Left lung (tissue), 10 donors: ENCODE results near the gene FHIT. TPM values are rescaled to one million over a fixed set of nuclear protein-coding genes. Genes with fewer than 3 reads are reported as not detected.

Experiments used
- ATAC-seq: fragments of 200-7000 bp; cut with Tn5 transposase; one replicate; pipeline ENCODE4 v1.9.1; 2020; ENCODE audit warnings: moderate library complexity
- DNase-seq, 4 donors: peaks; one replicate each; pipeline ENCODE4 v3.0.0-alpha.2; 2013 to 2020
- H3K27ac ChIP-seq, 2 donors: fragments of 200-600 bp; sonication (generic) in 1 of 2; one replicate each; pipeline versions ENCODE4 v1.5.0 to v1.8.0; 2020 to 2021
- H3K27me3 ChIP-seq, 2 donors: fragments of 200-600 bp; sonication (generic) in 1 of 2; one replicate each; pipeline versions ENCODE4 v1.5.0 to v1.8.0; 2020 to 2021
- H3K36me3 ChIP-seq, 2 donors: fragments of 200-600 bp; sonication (generic) in 1 of 2; one replicate each; pipeline versions ENCODE4 v1.5.0 to v1.8.0; 2020 to 2021
- H3K4me1 ChIP-seq, 2 donors: fragments of 200-600 bp; one replicate each; pipeline ENCODE4 v1.8.0; 2021
- H3K4me3 ChIP-seq, 2 donors: fragments of 200-600 bp; sonication (generic) in 1 of 2; one replicate each; pipeline versions ENCODE4 v1.5.0 to v1.8.0; 2020 to 2021; ENCODE audit warnings: mild to moderate bottlenecking in 1 of 2
- H3K9me3 ChIP-seq, 2 donors: fragments of 200-600 bp; sonication (generic) in 1 of 2; one replicate each; pipeline versions ENCODE4 v1.5.0 to v1.8.0; 2020 to 2021
- intact Hi-C, 2 donors: fragments of 100-400 bp; cut with DNase I; formaldehyde crosslinking; loops; one replicate each; pipeline versions ENCODE4 v1.11.2 to v1.14.2; 2022
- polyA plus RNA-seq, 6 donors: library from polyadenylated mRNA; unstranded; fragments of 120-200 nt; gene quantifications; one replicate each; pipeline ENCODE4 v1.2.1, GENCODE V29; 2013; ENCODE audit not compliant: insufficient read length in 6 of 6
- total RNA-seq, 2 donors: library from RNA; stranded (reverse); fragmentation: NEBNext Ultra II Directional; extraction: Animal tissue kit (Norgen Biotek cat#: 25700); gene quantifications; one replicate each; pipeline ENCODE4 v1.2.1, GENCODE V29; 2021
- TF ChIP-seq, protein P1 (sequence below), 2 donors: fragments of 200-600 bp; sonication (generic) in 1 of 2; IDR thresholded peaks; one replicate each; pipeline versions ENCODE4 v1.5.0 to v1.8.0; 2021; ENCODE audit warnings: antibody characterized with exemption in 2 of 2
- donor health status: DM: no; HTN: yes; CAD: no.
- donor health status: DM: no; HTN: no; CAD: no.

Gene FHIT
- total and polyA plus RNA-seq, 8 donors: 8.5 to 16.3 (median 9.7) TPM

DNA sequence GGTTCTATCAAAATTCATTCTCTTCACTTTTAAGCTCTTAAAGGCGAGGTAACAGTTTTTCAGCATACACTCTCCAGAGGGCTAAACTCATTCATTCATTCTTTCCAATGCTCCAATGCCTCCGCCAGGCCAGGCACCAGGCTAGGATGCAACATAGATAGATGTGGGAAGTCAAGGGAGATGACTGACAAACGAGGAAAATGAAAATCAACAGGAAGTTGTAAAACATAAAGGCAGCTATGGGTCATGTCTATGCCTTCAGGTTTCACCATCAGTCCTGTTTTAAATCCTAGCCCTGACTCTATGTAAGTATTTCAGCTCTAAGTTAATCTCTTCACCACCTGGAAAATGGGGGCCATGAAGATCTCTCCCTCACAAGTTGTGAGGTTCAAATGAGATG lies 797.9 kb downstream of the FHIT start:
- DNase-seq (no peak), ATAC-seq (no peak)
- Histone ChIP-seq H3K27ac (no peak overlapping the region), H3K4me1 (no peaks in the 10 kb centered on the region), H3K27me3 (no peaks in the 10 kb centered on the region), H3K9me3 (no peaks in the 10 kb centered on the region), H3K4me3 (no peak overlapping the region), H3K36me3 (no peaks in the 10 kb centered on the region)
- TF ChIP-seq, protein P1, sequence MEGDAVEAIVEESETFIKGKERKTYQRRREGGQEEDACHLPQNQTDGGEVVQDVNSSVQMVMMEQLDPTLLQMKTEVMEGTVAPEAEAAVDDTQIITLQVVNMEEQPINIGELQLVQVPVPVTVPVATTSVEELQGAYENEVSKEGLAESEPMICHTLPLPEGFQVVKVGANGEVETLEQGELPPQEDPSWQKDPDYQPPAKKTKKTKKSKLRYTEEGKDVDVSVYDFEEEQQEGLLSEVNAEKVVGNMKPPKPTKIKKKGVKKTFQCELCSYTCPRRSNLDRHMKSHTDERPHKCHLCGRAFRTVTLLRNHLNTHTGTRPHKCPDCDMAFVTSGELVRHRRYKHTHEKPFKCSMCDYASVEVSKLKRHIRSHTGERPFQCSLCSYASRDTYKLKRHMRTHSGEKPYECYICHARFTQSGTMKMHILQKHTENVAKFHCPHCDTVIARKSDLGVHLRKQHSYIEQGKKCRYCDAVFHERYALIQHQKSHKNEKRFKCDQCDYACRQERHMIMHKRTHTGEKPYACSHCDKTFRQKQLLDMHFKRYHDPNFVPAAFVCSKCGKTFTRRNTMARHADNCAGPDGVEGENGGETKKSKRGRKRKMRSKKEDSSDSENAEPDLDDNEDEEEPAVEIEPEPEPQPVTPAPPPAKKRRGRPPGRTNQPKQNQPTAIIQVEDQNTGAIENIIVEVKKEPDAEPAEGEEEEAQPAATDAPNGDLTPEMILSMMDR (IDR thresholded peaks at IDR 0.05): no peak
- intact Hi-C loops: no loop called here

DNA sequence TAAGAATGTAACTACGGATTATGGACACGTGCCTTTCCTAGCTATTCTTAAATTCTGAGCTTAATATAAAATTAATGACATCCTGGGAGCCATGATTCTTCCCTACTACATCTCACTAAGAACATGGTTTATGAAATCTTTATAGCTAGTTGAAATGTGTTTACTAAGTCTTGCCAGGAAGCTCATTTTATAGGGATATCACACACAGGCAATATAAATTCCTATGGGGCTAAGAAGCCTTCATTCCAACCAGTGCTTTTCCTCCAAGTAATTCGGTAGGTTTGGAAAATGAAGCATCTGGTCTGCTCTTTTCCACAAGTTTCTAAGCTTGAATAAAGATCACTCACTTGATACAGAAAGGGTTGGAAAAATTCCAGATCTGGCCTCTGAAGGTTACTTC lies 802.6 kb downstream of the FHIT start:
- peak in 2 of 4 donors; percentile 10 to 14 for DNase-seq
- TF ChIP-seq, protein P1 (IDR thresholded peaks at IDR 0.05): no peak

DNA sequence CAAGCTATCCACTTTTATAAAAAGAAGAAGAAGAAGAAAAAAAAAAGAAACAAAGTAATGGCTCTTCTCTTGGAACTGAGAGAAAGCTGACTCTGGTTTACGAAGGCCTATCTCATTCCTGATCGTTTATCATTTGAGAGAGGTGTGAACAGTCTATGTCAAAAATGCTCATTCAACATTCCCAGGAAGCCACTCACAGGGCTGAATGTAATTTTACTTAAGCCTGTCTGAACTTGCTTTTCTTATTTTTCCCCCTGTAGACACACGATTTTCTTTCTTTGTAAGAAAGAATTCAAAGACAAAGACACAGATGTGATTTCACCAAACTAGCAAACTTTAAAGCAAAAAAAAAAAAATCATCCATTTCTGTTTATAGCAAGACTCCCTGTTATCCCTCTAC lies 805.8 kb downstream of the FHIT start:
- intact Hi-C loops: no loop called here
- H3K36me3 ChIP-seq: no peaks in the 10 kb centered on the region
- H3K9me3 ChIP-seq: no peaks in the 10 kb centered on the region
- DNase-seq: no peak
- no peak overlapping the region for H3K4me3 ChIP-seq
- H3K27ac ChIP-seq: no peak overlapping the region
- H3K27me3 ChIP-seq: no peaks in the 10 kb centered on the region
- TF ChIP-seq, protein P1 (IDR thresholded peaks at IDR 0.05): no peak
- no peaks in the 10 kb centered on the region for H3K4me1 ChIP-seq
- ATAC-seq: no peak

More for the DNA sequence above, 802.6 kb downstream of the FHIT start:
- ATAC-seq: no peak
- no peaks in the 10 kb centered on the region for H3K27me3 ChIP-seq
- H3K4me3 ChIP-seq: no peak overlapping the region
- no peaks in the 10 kb centered on the region for H3K36me3 ChIP-seq
- no peak overlapping the region for H3K27ac ChIP-seq
- no peaks in the 10 kb centered on the region for H3K9me3 ChIP-seq
- no peaks in the 10 kb centered on the region for H3K4me1 ChIP-seq
- intact Hi-C loops: no loop called here

DNA sequence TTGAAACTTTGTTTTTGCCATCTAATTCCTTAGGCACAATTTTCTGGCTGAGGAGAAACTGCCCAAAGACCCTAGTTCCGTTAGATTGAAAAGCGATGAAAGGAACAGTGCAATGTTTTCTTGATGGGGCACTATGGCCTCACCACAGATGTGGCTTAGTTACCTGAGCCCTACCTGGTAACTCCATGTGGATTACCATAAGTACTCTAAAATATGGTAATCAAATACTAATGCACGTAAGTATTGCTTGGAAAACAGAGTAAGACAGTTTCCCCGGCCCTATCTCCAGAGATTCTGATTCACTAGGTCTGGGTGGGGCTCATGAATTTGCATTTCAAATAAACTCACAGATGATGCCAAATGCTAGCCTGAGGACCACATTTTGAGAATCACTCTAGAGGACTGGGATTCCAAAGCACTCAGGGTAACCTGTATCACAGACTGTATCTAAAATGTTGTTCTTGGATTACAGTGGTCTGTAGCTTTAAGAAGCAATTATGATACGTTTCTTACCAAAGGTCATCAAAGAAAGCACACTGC lies 806.3 kb downstream of the FHIT start:
- Histone ChIP-seq H3K27ac (no peak overlapping the region), H3K27me3 (no peaks in the 10 kb centered on the region), H3K4me1 (no peaks in the 10 kb centered on the region), H3K36me3 (no peaks in the 10 kb centered on the region), H3K4me3 (no peak overlapping the region), H3K9me3 (no peaks in the 10 kb centered on the region)
- DNase-seq (no peak), ATAC-seq (no peak)
- TF ChIP-seq, protein P1 (IDR thresholded peaks at IDR 0.05): no peak
- intact Hi-C loops: no loop called here

DNA sequence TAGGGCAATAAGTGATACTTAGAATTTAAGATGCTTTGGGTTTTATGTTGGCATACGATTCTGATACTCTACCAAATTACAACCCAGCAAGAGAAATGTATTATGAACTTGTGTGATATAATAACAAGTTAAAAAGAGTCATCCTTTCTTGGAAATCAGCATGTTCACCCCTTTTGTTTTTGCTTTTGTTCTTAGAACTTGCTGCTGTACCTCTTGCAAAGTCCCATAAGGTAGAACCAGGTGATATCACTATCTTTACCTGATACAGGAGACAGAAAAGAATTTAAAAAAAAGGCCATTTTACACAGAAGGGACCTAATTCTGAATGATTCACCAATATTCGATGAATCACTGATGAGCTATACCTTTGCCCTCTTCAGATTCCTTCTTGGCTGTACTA lies 810.4 kb downstream of the FHIT start:
- H3K36me3 ChIP-seq: no peaks in the 10 kb centered on the region
- H3K9me3 ChIP-seq: no peaks in the 10 kb centered on the region
- no peak for DNase-seq
- ATAC-seq: no peak
- TF ChIP-seq, protein P1 (IDR thresholded peaks at IDR 0.05): no peak
- no peak overlapping the region for H3K27ac ChIP-seq
- no peaks in the 10 kb centered on the region for H3K27me3 ChIP-seq
- intact Hi-C loops: no loop called here
- H3K4me1 ChIP-seq: no peaks in the 10 kb centered on the region
- H3K4me3 ChIP-seq: no peak overlapping the region
